ENCODE measurements around the gene VSTM2L. TPM values are rescaled to one million over a fixed set of nuclear protein-coding genes. Genes with fewer than 3 reads are reported as not detected.

The VSTM2L gene
- total RNA-seq, 2 donors from 2014 or later: 1.1 TPM

- intact Hi-C loops (cut with DNase I, micrococcal nuclease): no loop called here
- no peak for ATAC-seq
- DNase-seq: no peak
Observed at GRCh38 chr20:37932074-37932473, 29.1 kb downstream of the VSTM2L start.

DNA sequence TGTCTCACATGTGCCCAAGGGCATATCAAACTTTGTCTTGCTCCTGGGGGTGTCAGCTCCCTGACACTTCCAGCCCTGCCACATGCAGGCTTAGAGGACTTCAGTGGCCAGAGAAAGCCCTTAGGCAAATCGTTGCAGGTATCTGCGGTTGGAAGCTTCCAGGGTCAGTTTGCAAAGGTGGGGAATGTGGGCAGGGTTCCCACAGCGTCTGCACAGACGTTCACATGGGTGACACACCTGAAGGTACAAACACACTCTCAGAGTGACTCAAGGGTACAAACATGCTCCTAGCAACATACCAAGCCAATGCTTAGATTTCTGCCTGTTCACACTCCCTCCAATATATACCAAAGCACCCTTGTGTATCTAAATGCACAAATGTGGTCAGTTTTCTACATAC is 30.0 kb downstream of the VSTM2L start:
- DNase-seq: no peak
- no peak for ATAC-seq
- intact Hi-C loops (cut with DNase I, micrococcal nuclease): no loop called here

GRCh38 chr20:37933786-37934633 is 31.1 kb downstream of the VSTM2L start:
- intact Hi-C loops (cut with DNase I, micrococcal nuclease): no loop called here
- ATAC-seq (no peak), DNase-seq (no peak)

DNA sequence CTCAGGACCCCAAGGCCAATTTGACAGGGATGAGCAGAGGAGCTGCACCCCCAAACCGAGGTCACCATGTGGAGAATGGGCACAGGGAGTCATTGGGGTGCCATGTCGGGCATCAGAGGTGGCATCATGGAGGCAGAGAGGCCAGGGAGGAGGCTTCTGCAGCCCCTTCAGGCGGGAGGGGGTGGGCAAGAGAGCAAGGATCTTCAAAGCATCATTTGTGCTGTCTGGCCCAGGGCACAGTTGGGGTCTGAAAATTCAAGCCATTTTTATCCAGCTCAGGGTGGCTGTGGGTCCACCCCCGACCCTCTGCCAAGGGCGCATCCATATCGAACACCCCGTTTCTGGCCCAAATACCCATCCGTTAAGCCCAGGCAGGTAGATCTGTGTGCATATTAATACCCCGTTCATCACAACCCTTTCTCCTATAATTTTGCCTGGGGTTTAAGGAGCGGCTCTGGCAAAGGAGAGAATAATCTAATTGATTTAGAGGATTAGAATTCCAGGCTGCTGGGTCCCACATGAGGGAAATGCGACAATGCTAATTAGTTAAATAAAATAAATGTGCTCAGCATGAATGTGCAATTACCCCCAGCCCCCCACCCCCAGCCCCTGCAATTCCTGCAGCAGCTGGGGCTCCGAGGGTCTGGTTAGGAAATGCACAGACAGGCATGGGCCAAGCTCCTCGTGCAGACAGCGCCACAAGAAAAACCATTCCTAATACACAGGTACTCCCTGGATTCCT is 31.9 kb downstream of the VSTM2L start:
- DNase-seq (no peak), ATAC-seq (no peak)
- intact Hi-C loops (cut with DNase I, micrococcal nuclease): no loop called here

DNA sequence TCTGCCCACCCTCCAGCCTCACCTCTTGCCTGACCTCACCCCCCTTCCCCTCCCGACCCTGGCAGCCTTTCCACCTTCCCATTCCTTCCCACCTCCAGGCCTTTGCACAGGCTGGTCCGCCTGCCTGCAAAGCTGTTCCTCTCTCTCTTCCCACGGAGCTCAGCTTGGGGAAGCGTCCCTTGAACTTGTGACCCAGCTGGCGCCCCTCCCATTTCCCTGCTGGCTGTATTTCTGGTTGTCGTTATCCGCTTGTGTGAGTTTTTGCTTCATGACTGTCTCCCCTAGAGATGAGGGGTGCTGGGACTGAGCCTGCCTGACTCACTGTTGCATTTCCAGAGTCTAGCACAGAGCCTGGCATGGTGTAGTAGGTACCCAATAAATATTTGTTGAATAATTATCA is 32.5 kb downstream of the VSTM2L start:
- intact Hi-C loops (cut with DNase I, micrococcal nuclease): no loop called here
- ATAC-seq: no peak

GRCh38 chr20:37936041-37936440 is 33.1 kb downstream of the VSTM2L start:
- no peak for DNase-seq
- intact Hi-C loops (cut with DNase I, micrococcal nuclease): no loop called here
- ATAC-seq: no peak

More for the DNA sequence above, 32.5 kb downstream of the VSTM2L start:
- DNase-seq: no peak

- no peak for DNase-seq
- intact Hi-C loops (cut with DNase I, micrococcal nuclease): no loop called here
- no peak for ATAC-seq
Observed at GRCh38 chr20:37936451-37936850, 33.5 kb downstream of the VSTM2L start.

DNA sequence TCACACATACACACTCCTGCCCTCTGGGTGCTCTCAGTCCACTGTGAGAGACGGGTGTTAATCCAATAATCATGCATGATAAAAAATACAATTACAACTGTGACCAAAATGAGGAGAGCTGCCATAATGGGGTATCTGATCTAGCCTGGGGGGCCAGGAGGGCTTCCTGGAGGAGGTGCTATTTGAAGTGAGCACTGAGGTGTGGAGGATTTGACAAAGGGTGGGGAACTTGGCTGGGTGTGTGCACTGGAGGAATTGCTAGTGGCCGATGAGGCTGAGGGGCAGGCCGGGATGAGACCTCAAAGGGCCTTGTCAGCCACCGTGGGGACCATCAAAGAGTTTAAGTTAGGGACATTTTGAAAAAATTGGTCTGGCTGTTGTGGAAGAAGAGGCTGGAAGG is 34.8 kb downstream of the VSTM2L start:
- no peak for DNase-seq
- intact Hi-C loops (cut with DNase I, micrococcal nuclease): no loop called here
- no peak for ATAC-seq

GRCh38 chr20:37938181-37938750 is 35.3 kb downstream of the VSTM2L start:
- intact Hi-C loops (cut with DNase I, micrococcal nuclease): no loop called here
- DNase-seq (no peak), ATAC-seq (no peak)

- intact Hi-C loops (cut with DNase I, micrococcal nuclease): no loop called here
- DNase-seq: no peak
- no peak for ATAC-seq
Observed at GRCh38 chr20:37938954-37939353, 36.0 kb downstream of the VSTM2L start.

- intact Hi-C loops (cut with DNase I, micrococcal nuclease): no loop called here
- no peak for DNase-seq
- no peak for ATAC-seq
Observed at GRCh38 chr20:37939701-37940560, 37.0 kb downstream of the VSTM2L start.

- DNase-seq (no peak), ATAC-seq (no peak)
- intact Hi-C loops (cut with DNase I, micrococcal nuclease): no loop called here
Observed at GRCh38 chr20:37940858-37941257, 37.9 kb downstream of the VSTM2L start.

DNA sequence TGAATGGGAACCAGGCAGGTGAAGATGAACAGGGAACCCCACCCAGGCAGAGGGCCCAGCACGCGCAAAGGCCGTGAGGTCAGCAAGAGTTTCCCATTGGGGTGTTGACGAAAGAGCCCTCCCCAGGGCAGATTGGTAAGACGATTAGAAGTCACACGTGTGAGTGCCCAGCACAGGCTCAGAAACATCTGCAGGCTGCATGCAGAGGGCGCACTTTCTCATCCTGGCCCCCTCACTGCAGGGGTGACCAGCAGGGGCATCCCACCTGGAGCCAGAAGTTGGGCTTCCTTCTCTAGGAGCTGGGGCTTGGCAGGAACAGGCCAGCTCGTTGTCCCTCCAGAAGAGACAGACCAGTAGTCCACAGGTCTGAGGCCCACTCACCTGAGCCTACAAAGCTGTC is 38.4 kb downstream of the VSTM2L start:
- DNase-seq: no peak
- ATAC-seq: no peak
- intact Hi-C loops (cut with DNase I, micrococcal nuclease): no loop called here

DNA sequence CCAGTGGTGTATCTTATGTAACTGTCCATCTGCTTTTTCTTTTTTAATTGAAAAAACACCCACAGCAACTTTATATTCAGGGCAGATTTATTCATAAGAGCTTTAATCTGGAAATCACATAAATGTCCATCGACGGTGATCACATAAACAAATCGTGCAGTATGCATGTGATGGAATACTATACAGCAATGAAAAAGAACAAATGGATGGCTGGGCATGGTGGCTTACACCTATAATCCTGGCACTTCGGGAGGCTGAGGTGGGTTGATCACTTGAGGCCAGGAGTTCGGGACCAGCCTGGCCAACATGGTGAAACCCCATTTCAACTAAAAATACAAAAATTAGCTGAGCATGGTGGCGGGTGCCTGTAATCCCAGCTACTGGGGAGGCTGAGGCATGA is 39.1 kb downstream of the VSTM2L start:
- no peak for DNase-seq
- intact Hi-C loops (cut with DNase I, micrococcal nuclease): no loop called here
- no peak for ATAC-seq

GRCh38 chr20:37943033-37943432 is 40.1 kb downstream of the VSTM2L start:
- intact Hi-C loops (cut with DNase I, micrococcal nuclease): no loop called here
- DNase-seq: no peak
- ATAC-seq: no peak

GRCh38 chr20:37943501-37944455 is 40.9 kb downstream of the VSTM2L start:
- intact Hi-C loops (cut with DNase I, micrococcal nuclease): no loop called here
- DNase-seq (no peak), ATAC-seq (no peak)

- DNase-seq (no peak), ATAC-seq (no peak)
- intact Hi-C loops (cut with DNase I, micrococcal nuclease): no loop called here
Observed at GRCh38 chr20:37944456-37944981, 41.6 kb downstream of the VSTM2L start.

DNA sequence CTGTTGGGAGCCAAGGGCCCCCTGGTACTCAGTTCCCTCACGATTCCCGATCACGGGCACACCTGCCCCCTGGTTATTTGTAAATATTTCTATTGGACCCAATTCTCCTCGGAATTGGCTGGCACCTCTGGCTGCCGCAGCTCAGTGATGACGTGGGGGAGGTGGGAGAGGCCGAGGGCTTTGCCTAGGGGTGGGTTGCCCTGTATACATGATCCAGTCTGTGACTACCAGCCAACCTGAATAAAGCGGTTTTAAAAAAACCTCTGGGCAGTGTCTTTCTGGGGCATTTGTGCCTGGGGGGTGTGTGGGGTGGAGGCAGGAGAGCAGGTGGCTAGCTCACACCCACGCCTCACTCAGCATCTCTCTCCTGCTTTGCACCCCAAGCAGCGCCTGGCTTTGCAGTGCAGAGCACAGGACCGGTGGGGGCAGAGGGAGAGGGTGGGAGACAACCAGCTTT is 42.2 kb downstream of the VSTM2L start:
- intact Hi-C loops (cut with DNase I, micrococcal nuclease): no loop called here
- ATAC-seq (no peak), DNase-seq (no peak)

Data from left colon (tissue), 2 donors.